IMR-90 (cell line): ENCODE results near the gene PDE4C. TPM values are rescaled to one million over a fixed set of nuclear protein-coding genes. Genes with fewer than 3 reads are reported as not detected.

Experiments
- ATAC-seq: fragments of 200-7000 bp; cut with Tn5 transposase; 2 replicates; pipeline ENCODE4 v1.9.1; 2020; ENCODE audit warnings: low read depth, mild to moderate bottlenecking, moderate library complexity
- BruUV-seq: library from RNA; stranded (reverse); fragments of 400-500 nt; replicated peaks from 2 replicates; lab custom pipeline; 2021; lab: Mats Ljungman, UMichigan
- CTCF ChIA-PET: fragments of 300-600 bp; formaldehyde crosslinking; extraction: SDS; loops from one replicate; lab custom pipeline; 2021; ENCODE audit warnings: antibody characterized with exemption; lab: Yijun Ruan, JAX
- POLR2A ChIA-PET: fragments of 300-600 bp; sonication (Branson Sonifier 250); formaldehyde crosslinking; loops from one replicate; lab custom pipeline; 2022; ENCODE audit warnings: antibody characterized with exemption; ENCODE audit not compliant: unreplicated experiment; lab: Charles Lee
- DNase-seq: peaks from one replicate; pipeline ENCODE4 v3.0.0; 2013
- H2AFZ ChIP-seq: replicated peaks from 2 replicates; pipeline ENCODE3; 2013; ENCODE audit warnings: low read length, mild to moderate bottlenecking; ENCODE audit not compliant: poor library complexity
- H2AK5ac ChIP-seq: 2 replicates; pipeline ENCODE4 v1.6.1; 2013; ENCODE audit warnings: low read depth, low read length, inconsistent platforms
- H2AK9ac ChIP-seq: replicated peaks from 2 replicates; pipeline ENCODE3; 2013; ENCODE audit warnings: mild to moderate bottlenecking, low read depth, low read length, moderate library complexity; ENCODE audit not compliant: poor library complexity
- H2BK120ac ChIP-seq: 2 replicates; pipeline ENCODE4 v1.6.1; 2013; ENCODE audit warnings: low read depth, low read length, inconsistent platforms
- H2BK15ac ChIP-seq: 3 replicates; pipeline ENCODE4 v1.6.1; 2013; ENCODE audit warnings: low read depth, low read length, inconsistent platforms
- H2BK20ac ChIP-seq: 2 replicates; pipeline ENCODE4 v1.6.1; 2013; ENCODE audit warnings: low read depth, mild to moderate bottlenecking, inconsistent platforms, low read length, moderate library complexity
- H2BK5ac ChIP-seq: 2 replicates; pipeline ENCODE4 v1.6.1; 2013; ENCODE audit warnings: mild to moderate bottlenecking, low read depth, low read length, inconsistent platforms; ENCODE audit not compliant: poor library complexity, severe bottlenecking
- H3K14ac ChIP-seq: replicated peaks from 2 replicates; pipeline ENCODE4 v1.6.1; 2013; ENCODE audit warnings: low read depth, low read length, inconsistent platforms
- H3K18ac ChIP-seq: 2 replicates; pipeline ENCODE4 v1.6.1; 2013; ENCODE audit warnings: low read depth, low read length, control low read depth
- H3K23ac ChIP-seq: 2 replicates; pipeline ENCODE4 v1.6.1; 2013; ENCODE audit warnings: low read depth, low read length, inconsistent platforms
- H3K27ac ChIP-seq: 2 replicates; pipeline ENCODE4 v1.5.1; 2013; ENCODE audit warnings: mild to moderate bottlenecking, control low read depth, low read length; ENCODE audit not compliant: insufficient read depth
- H3K27me3 ChIP-seq: 2 replicates; pipeline ENCODE4 v1.6.1; 2013; ENCODE audit warnings: low read length; ENCODE audit not compliant: control insufficient read depth, insufficient read depth
- H3K36me3 ChIP-seq: 2 replicates; pipeline ENCODE4 v1.6.1; 2013; ENCODE audit warnings: low read length, mixed read lengths; ENCODE audit not compliant: control insufficient read depth, insufficient read depth
- H3K4ac ChIP-seq: 2 replicates; pipeline ENCODE4 v1.6.1; 2013; ENCODE audit warnings: low read depth, low read length, inconsistent platforms
- H3K4me1 ChIP-seq: 2 replicates; pipeline ENCODE4 v1.6.1; 2013; ENCODE audit warnings: low read length, mixed read lengths; ENCODE audit not compliant: control insufficient read depth, insufficient read depth
- H3K4me2 ChIP-seq: 2 replicates; pipeline ENCODE4 v1.6.1; 2013; ENCODE audit warnings: low read depth, mild to moderate bottlenecking, control low read depth, low read length, moderate library complexity
- H3K4me3 ChIP-seq: 2 replicates; pipeline ENCODE4 v1.5.1; 2013; ENCODE audit warnings: low read depth, mild to moderate bottlenecking, control low read depth, low read length, moderate library complexity; ENCODE audit not compliant: insufficient read depth
- H3K56ac ChIP-seq: 2 replicates; pipeline ENCODE4 v1.6.1; 2013; ENCODE audit warnings: low read length, inconsistent platforms; ENCODE audit not compliant: insufficient read depth; ENCODE audit errors: extremely low read depth
- H3K79me1 ChIP-seq, 2 experiments: 2 replicates each; pipeline ENCODE4 v1.6.1; 2013; ENCODE audit warnings: low read length in 2 of 2, inconsistent platforms in 1 of 2, low read depth in 1 of 2
- H3K9ac ChIP-seq: 2 replicates; pipeline ENCODE4 v1.6.1; 2013; ENCODE audit warnings: low read depth, low read length, control low read depth
- H3K9me1 ChIP-seq: 2 replicates; pipeline ENCODE4 v1.6.1; 2013; ENCODE audit warnings: low read length, inconsistent platforms; ENCODE audit not compliant: insufficient read depth
- H3K9me3 ChIP-seq: 2 replicates; pipeline ENCODE4 v1.6.1; 2013; ENCODE audit warnings: low read length; ENCODE audit not compliant: control insufficient read depth, insufficient read depth
- H4K20me1 ChIP-seq: 2 replicates; pipeline ENCODE4 v1.6.1; 2013; ENCODE audit warnings: low read length, inconsistent platforms; ENCODE audit not compliant: insufficient read depth
- H4K5ac ChIP-seq: 2 replicates; pipeline ENCODE4 v1.6.1; 2013; ENCODE audit warnings: mild to moderate bottlenecking, low read depth, low read length, control low read depth
- H4K8ac ChIP-seq, 2 experiments: 2 replicates each; pipeline ENCODE4 v1.6.1; 2013; ENCODE audit warnings: low read depth in 2 of 2, low read length in 2 of 2, control low read depth in 1 of 2, inconsistent platforms in 1 of 2
- H4K91ac ChIP-seq: 2 replicates; pipeline ENCODE4 v1.6.1; 2013; ENCODE audit warnings: low read depth, low read length, inconsistent platforms; ENCODE audit not compliant: insufficient read depth
- BHLHE40 ChIP-seq: fragments of 150-350 bp; IDR thresholded peaks from 2 replicates; pipeline ENCODE4 v1.6.1; 2016; ENCODE audit warnings: mild to moderate bottlenecking, low read depth, low read length
- CEBPB ChIP-seq: IDR thresholded peaks from 2 replicates; pipeline ENCODE4 v1.6.1; 2012; ENCODE audit warnings: low read depth, low read length, improper control_type of control experiment
- CHD1 ChIP-seq: IDR thresholded peaks from 2 replicates; pipeline ENCODE4 v1.6.1; 2012; ENCODE audit warnings: low read depth, low read length, improper control_type of control experiment
- CTCF ChIP-seq: conservative IDR thresholded peaks from 2 replicates; pipeline ENCODE4 v1.5.1; 2012; ENCODE audit warnings: mild to moderate bottlenecking, low read depth, low read length, improper control_type of control experiment
- ELK1 ChIP-seq: fragments of 150-350 bp; IDR thresholded peaks from 2 replicates; pipeline ENCODE4 v1.6.1; 2016; ENCODE audit warnings: low read depth, mild to moderate bottlenecking, low read length, moderate library complexity, borderline replicate concordance
- FOS ChIP-seq: fragments of 150-350 bp; IDR thresholded peaks from 2 replicates; pipeline ENCODE4 v1.6.1; 2016; ENCODE audit warnings: low read depth, low read length
- MAFK ChIP-seq: IDR thresholded peaks from 2 replicates; pipeline ENCODE4 v1.6.1; 2012; ENCODE audit warnings: low read depth, low read length, improper control_type of control experiment
- MAZ ChIP-seq: IDR thresholded peaks from 2 replicates; pipeline ENCODE4 v1.6.1; 2012; ENCODE audit warnings: low read depth, mild to moderate bottlenecking, low read length, improper control_type of control experiment, moderate library complexity, borderline replicate concordance
- MXI1 ChIP-seq: IDR thresholded peaks from 2 replicates; pipeline ENCODE4 v1.6.1; 2012; ENCODE audit warnings: low read depth, mild to moderate bottlenecking, low read length, moderate library complexity, borderline replicate concordance
- NFE2L2 ChIP-seq: fragments of 150-350 bp; IDR thresholded peaks from 2 replicates; pipeline ENCODE4 v1.6.1; 2016; ENCODE audit warnings: low read depth, mild to moderate bottlenecking, low read length
- POLR2A ChIP-seq: IDR thresholded peaks from 2 replicates; pipeline ENCODE4 v1.6.1; 2012; ENCODE audit warnings: mild to moderate bottlenecking, low read depth, low read length
- RAD21 ChIP-seq: IDR thresholded peaks from 2 replicates; pipeline ENCODE4 v1.6.1; 2012; ENCODE audit warnings: low read length, improper control_type of control experiment
- RCOR1 ChIP-seq: IDR thresholded peaks from 2 replicates; pipeline ENCODE4 v1.6.1; 2012; ENCODE audit warnings: mild to moderate bottlenecking, low read length, improper control_type of control experiment; ENCODE audit not compliant: insufficient replicate concordance
- RFX5 ChIP-seq: IDR thresholded peaks from 2 replicates; pipeline ENCODE4 v1.8.0; 2012; ENCODE audit warnings: low read depth, mild to moderate bottlenecking, low read length, moderate library complexity
- SMC3 ChIP-seq: fragments of 150-350 bp; IDR thresholded peaks from 2 replicates; pipeline ENCODE4 v1.6.1; 2016; ENCODE audit warnings: low read depth, mild to moderate bottlenecking, antibody characterized with exemption, low read length, moderate library complexity
- USF2 ChIP-seq: fragments of 150-350 bp; IDR thresholded peaks from 2 replicates; pipeline ENCODE4 v1.6.1; 2017; ENCODE audit warnings: mild to moderate bottlenecking, antibody characterized with exemption, low read length, low read depth
- WGBS, 2 experiments: methylation state at CpG; one replicate each; pipeline versions ENCODE4 v1.1.5 to v1.1.7; 2013; ENCODE audit warnings: missing lambda C conversion rate in 2 of 2; ENCODE audit not compliant: insufficient read length in 1 of 2; ENCODE audit errors: extremely low coverage in 2 of 2; 5-methylcytosine and 5-hydroxymethylcytosine counted together
- dilution Hi-C: fragments of 300-500 bp; cut with HindIII; formaldehyde crosslinking; loops from one replicate; pipeline ENCODE4 v1.14.3; 2018; ENCODE audit warnings: low sequenced_read_pairs; ENCODE audit not compliant: unreplicated experiment
- in situ Hi-C: fragments of 300-500 bp; cut with MboI; formaldehyde crosslinking; loops from 3 replicates; pipeline ENCODE4 v1.14.3; 2019; ENCODE audit warnings: low sequenced_read_pairs, inconsistent platforms, mixed read lengths
- intact Hi-C: fragments of 100-400 bp; cut with micrococcal nuclease; formaldehyde crosslinking; loops from 2 replicates; pipeline ENCODE4 v1.10.0; 2022
- polyA plus RNA-seq, 3 experiments: library from polyadenylated mRNA; depleted of rRNA; stranded (reverse); fragments of >200 nt; gene quantifications; 2 replicates each; pipeline ENCODE4 v1.2.3, GENCODE V29; 2012; ENCODE audit warnings: low replicate concordance in 1 of 3
- total RNA-seq: library from RNA; depleted of rRNA; stranded (reverse); fragments of >200 nt; gene quantifications from 2 replicates; pipeline ENCODE4 v1.2.3, GENCODE V29; 2012

Gene PDE4C
- total and polyA plus RNA-seq, 2 of the 4 experiments (the other 2 are of a cell fraction) = 0.18 to 0.24 TPM

- Histone ChIP-seq H2BK120ac (no peak overlapping the region), H3K4me3 (no peak overlapping the region), H3K18ac (no peak overlapping the region), H2BK20ac (no peak overlapping the region), H3K9me1 (peaks cover 2% of the 10 kb centered on the region; the same call in 1 of the 2 replicates), H4K5ac (no peak overlapping the region), H4K20me1 (no peaks in the 10 kb centered on the region), H3K9me3 (no peaks in the 10 kb centered on the region), H3K79me1 (no peaks in the 10 kb centered on the region), H4K8ac (no peak overlapping the region), H3K4me1 (peaks cover 5% of the 10 kb centered on the region), H3K23ac (no peak overlapping the region), H3K27me3 (no peaks in the 10 kb centered on the region), H3K4ac (no peak overlapping the region), H2AK9ac (peak overlapping the region; percentile 55), H3K4me2 (no peak overlapping the region), H3K56ac (no peak overlapping the region), H4K91ac (no peak overlapping the region), H3K36me3 (no peaks in the 10 kb centered on the region), H2BK15ac (no peak overlapping the region), H2BK5ac (no peak overlapping the region), H3K14ac (no peak overlapping the region), H2AK5ac (no peak overlapping the region), H2AFZ (no peak overlapping the region), H3K27ac (no peak overlapping the region), H3K9ac (no peak overlapping the region)
- POLR2A ChIA-PET = no interaction called here
- ATAC-seq (no peak), DNase-seq (no peak)
- in situ Hi-C loops = no loop called here
- WGBS, 2 experiments = no CpG with 5 or more reads among the region's 3 CpGs
- TF ChIP-seq USF2 (no peak), MAZ (no peak), MAFK (no peak), RAD21 (no peak), POLR2A (no peak), MXI1 (no peak), SMC3 (no peak), BHLHE40 (no peak), CEBPB (no peak), ELK1 (no peak), CTCF (no peak), RCOR1 (no peak), CHD1 (no peak), RFX5 (no peak), NFE2L2 (no peak), FOS (no peak)
- CTCF ChIA-PET = no interaction called here
- dilution Hi-C loops = no loop called here
- no TSS peak for BruUV-seq
- intact Hi-C loops = no loop called here
These were observed 7.6 kb downstream of the PDE4C start for GRCh38 chr19:18218600-18218999.
